Activated naive CD8-positive, alpha-beta T cell treated with anti-CD3 and anti-CD28 coated beads, Interleukin-2, amount 50 U/mL, for 24 hours (primary cell): ENCODE measurements around the gene RGS6.

Experiments
- ATAC-seq: fragments of 150-1000 bp; cut with Tn5 transposase; one replicate; pipeline ENCODE4 v1.10.0; 2021
- DNase-seq: peaks from one replicate; pipeline ENCODE4 v3.0.0; 2021
- H3K27ac Mint-ChIP-seq: one replicate; pipeline ENCODE4 v1.8.0; 2021; ENCODE audit warnings: mild to moderate bottlenecking, mixed read lengths
- H3K27me3 Mint-ChIP-seq: one replicate; pipeline ENCODE4 v1.8.0; 2021; ENCODE audit warnings: mixed read lengths
- H3K36me3 Mint-ChIP-seq: one replicate; pipeline ENCODE4 v1.8.0; 2021; ENCODE audit warnings: low read depth, mixed read lengths
- H3K4me1 Mint-ChIP-seq: one replicate; pipeline ENCODE4 v1.8.0; 2021; ENCODE audit warnings: mixed read lengths
- H3K4me3 Mint-ChIP-seq: one replicate; pipeline ENCODE4 v1.8.0; 2021; ENCODE audit warnings: mild to moderate bottlenecking, moderate library complexity, mixed read lengths
- H3K9me3 Mint-ChIP-seq: one replicate; pipeline ENCODE4 v1.8.0; 2021; ENCODE audit warnings: mixed read lengths

RGS6 gene

GRCh38 chr14:72104011-72104613, 171.9 kb downstream of the RGS6 start:
- Mint-ChIP-seq H3K9me3 (no peaks in the 10 kb centered on the region), H3K36me3 (no peaks in the 10 kb centered on the region), H3K4me3 (no peak overlapping the region), H3K27ac (no peak overlapping the region), H3K4me1 (no peaks in the 10 kb centered on the region), H3K27me3 (peaks cover 20% of the 10 kb centered on the region)
- no peak for ATAC-seq
- DNase-seq = peak; percentile 67

DNA sequence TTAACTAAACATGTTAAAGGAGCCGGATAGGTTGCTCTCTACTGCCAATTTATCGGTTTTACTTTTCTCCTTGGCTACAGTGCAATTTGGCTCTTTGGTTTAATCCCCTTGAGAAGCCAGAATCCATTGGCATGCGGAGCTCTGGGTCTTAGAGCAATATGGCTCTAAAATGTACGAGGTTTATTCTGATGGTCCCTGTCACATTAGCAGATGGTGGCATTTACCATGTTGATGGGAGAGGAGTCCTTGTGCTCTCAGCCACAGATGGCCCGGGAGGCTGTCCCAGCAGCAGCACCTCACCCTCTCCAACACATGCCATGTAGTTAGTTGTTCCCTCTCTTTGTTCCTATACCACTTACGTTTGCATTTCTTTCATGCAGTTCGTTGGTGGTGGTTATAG, 179.7 kb downstream of the RGS6 start:
- ATAC-seq = no peak

DNA sequence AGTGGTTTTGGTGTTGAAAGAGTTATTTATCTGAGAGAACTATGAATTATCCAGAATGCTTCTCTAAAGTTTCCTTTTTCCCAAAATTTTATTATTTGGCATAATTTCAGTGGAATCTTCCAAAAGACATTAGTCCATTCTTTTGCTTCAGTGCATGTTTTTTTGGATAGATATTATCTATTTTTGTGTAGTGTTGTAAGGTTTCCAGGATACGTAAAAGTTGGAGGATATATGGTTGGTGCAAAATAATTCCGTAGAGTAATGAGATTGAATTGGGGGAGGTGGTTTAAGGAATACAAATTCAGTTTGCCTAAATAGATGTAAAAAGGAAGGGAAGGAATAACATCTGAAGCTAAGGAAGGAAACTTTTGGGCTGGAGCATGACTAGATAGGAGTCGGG, 186.6 kb downstream of the RGS6 start:
- Mint-ChIP-seq H3K27ac (no peak overlapping the region), H3K4me3 (no peak overlapping the region), H3K36me3 (no peaks in the 10 kb centered on the region), H3K27me3 (peaks cover 2% of the 10 kb centered on the region), H3K4me1 (no peaks in the 10 kb centered on the region), H3K9me3 (no peaks in the 10 kb centered on the region)
- ATAC-seq (no peak), DNase-seq (no peak)

More for the DNA sequence above, 179.7 kb downstream of the RGS6 start:
- H3K36me3 Mint-ChIP-seq = no peaks in the 10 kb centered on the region
- no peak overlapping the region for H3K4me3 Mint-ChIP-seq
- H3K27ac Mint-ChIP-seq = no peak overlapping the region
- peaks cover 19% of the 10 kb centered on the region for H3K27me3 Mint-ChIP-seq
- no peaks in the 10 kb centered on the region for H3K4me1 Mint-ChIP-seq
- H3K9me3 Mint-ChIP-seq = no peaks in the 10 kb centered on the region
- no peak for DNase-seq

- no peaks in the 10 kb centered on the region for H3K36me3 Mint-ChIP-seq
- ATAC-seq = no peak
- H3K9me3 Mint-ChIP-seq = no peaks in the 10 kb centered on the region
- H3K27me3 Mint-ChIP-seq = peaks cover 2% of the 10 kb centered on the region
- no peak for DNase-seq
- no peak overlapping the region for H3K4me3 Mint-ChIP-seq
- H3K27ac Mint-ChIP-seq = no peak overlapping the region
- no peaks in the 10 kb centered on the region for H3K4me1 Mint-ChIP-seq
These were observed 188.1 kb downstream of the RGS6 start for GRCh38 chr14:72120315-72120714.

DNA sequence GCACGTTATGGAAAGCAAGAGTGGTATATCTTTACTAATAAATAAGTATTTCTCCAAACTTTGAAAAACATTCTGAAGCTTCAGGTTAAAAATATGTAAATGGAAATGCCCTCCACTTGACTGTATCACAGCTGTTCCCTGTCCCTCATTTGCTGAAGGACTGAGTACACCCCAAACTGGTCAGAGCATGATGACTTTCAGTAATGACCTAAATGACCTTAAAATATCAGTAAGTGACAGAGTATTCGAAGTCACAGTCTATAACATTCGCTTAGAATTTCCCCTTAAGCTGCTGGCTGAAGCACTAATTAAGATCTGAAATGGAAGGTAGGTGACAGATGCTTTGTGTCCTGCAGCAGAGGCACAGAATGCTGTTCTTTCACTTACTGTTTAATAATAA, 191.5 kb downstream of the RGS6 start:
- no peaks in the 10 kb centered on the region for H3K36me3 Mint-ChIP-seq
- H3K4me3 Mint-ChIP-seq = no peak overlapping the region
- no peaks in the 10 kb centered on the region for H3K4me1 Mint-ChIP-seq

GRCh38 chr14:72124171-72124570, 191.9 kb downstream of the RGS6 start:
- ATAC-seq (no peak), DNase-seq (no peak)
- Mint-ChIP-seq H3K4me1 (no peaks in the 10 kb centered on the region), H3K9me3 (no peaks in the 10 kb centered on the region), H3K27ac (no peak overlapping the region), H3K27me3 (peaks cover 15% of the 10 kb centered on the region), H3K36me3 (no peaks in the 10 kb centered on the region), H3K4me3 (no peak overlapping the region)

More for the DNA sequence above, 191.5 kb downstream of the RGS6 start:
- Mint-ChIP-seq H3K9me3 (no peaks in the 10 kb centered on the region), H3K27ac (no peak overlapping the region), H3K27me3 (peaks cover 13% of the 10 kb centered on the region)
- ATAC-seq (no peak), DNase-seq (no peak)

DNA sequence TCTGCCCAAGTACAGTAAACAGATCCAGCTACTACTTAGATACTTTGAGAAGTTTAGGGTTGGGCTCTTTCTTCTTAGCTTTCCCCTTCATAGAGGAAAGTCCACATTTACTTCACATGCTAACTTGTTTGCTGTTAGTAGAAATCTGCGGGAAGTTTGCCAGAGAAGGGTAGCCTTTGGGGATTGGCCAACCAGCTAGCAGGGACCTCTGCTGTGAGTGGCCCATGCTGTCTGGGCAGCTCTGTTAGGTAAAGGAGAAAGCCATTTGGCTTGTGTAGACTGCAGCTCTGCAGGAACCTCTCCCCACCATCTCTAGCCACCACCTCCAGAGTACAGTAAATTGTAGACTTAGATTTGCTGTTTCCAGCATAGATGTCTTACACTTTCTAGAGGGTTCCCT, 193.9 kb downstream of the RGS6 start:
- Mint-ChIP-seq H3K4me3 (no peak overlapping the region), H3K27me3 (peaks cover 23% of the 10 kb centered on the region), H3K27ac (no peak overlapping the region), H3K4me1 (no peaks in the 10 kb centered on the region), H3K9me3 (no peaks in the 10 kb centered on the region), H3K36me3 (no peaks in the 10 kb centered on the region)
- no peak for ATAC-seq
- no peak for DNase-seq

- DNase-seq (no peak), ATAC-seq (no peak)
- H3K4me3 Mint-ChIP-seq = no peak overlapping the region
- no peak overlapping the region for H3K27ac Mint-ChIP-seq
- H3K9me3 Mint-ChIP-seq = no peaks in the 10 kb centered on the region
- H3K4me1 Mint-ChIP-seq = no peaks in the 10 kb centered on the region
- no peaks in the 10 kb centered on the region for H3K36me3 Mint-ChIP-seq
- peaks cover 23% of the 10 kb centered on the region for H3K27me3 Mint-ChIP-seq
These were observed 194.3 kb downstream of the RGS6 start for GRCh38 chr14:72126561-72126960.

DNA sequence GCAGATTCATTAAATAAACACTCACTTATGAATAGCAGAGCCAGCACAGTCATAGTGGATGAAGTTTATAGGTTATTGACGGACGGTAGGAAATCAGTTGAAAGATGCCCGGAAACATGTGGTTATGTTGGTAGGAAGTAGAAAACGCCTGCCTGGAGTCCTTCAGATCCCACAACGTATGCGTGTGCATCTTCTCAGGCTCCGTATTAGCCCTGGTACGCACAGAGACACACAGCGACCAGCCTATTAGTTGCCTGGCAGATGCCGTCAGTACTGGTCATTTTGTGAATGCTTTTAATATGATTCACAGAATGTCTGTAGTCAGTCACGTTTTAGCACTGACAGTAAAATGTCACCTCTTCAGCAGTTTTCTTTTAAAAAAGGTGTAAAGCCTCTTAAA, 196.4 kb downstream of the RGS6 start:
- peaks cover 32% of the 10 kb centered on the region for H3K27me3 Mint-ChIP-seq
- H3K9me3 Mint-ChIP-seq = no peaks in the 10 kb centered on the region
- H3K4me3 Mint-ChIP-seq = no peak overlapping the region
- no peak overlapping the region for H3K27ac Mint-ChIP-seq
- no peaks in the 10 kb centered on the region for H3K36me3 Mint-ChIP-seq
- H3K4me1 Mint-ChIP-seq = no peaks in the 10 kb centered on the region
- ATAC-seq (no peak), DNase-seq (no peak)

GRCh38 chr14:72129291-72129690, 197.1 kb downstream of the RGS6 start:
- DNase-seq (no peak), ATAC-seq (no peak)
- Mint-ChIP-seq H3K9me3 (no peaks in the 10 kb centered on the region), H3K27me3 (peaks cover 37% of the 10 kb centered on the region), H3K4me1 (no peaks in the 10 kb centered on the region), H3K27ac (no peak overlapping the region), H3K36me3 (no peaks in the 10 kb centered on the region), H3K4me3 (no peak overlapping the region)

DNA sequence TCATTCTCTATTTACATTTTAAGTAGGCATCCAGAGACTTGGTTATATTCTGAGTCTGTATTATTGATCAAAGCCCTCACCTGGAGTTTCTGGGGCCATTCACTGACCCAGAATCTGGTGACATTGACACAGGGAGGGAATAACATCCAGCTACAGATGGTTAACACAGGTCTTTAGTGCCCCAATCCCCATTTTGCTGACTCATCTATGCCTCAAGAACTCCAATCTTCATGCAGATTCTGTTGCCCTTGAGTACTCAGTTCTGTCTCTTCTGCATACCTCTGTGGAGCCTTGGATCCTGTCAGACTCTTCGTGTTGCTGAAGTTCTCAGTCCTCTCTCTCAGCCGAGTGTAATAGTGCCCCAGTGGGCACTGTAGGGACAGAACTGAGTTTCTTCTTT, 208.9 kb downstream of the RGS6 start:
- DNase-seq (no peak), ATAC-seq (no peak)
- no peak overlapping the region for H3K27ac Mint-ChIP-seq
- no peaks in the 10 kb centered on the region for H3K36me3 Mint-ChIP-seq
- no peaks in the 10 kb centered on the region for H3K9me3 Mint-ChIP-seq
- peaks cover 9% of the 10 kb centered on the region for H3K27me3 Mint-ChIP-seq
- H3K4me3 Mint-ChIP-seq = no peak overlapping the region
- H3K4me1 Mint-ChIP-seq = no peaks in the 10 kb centered on the region

- H3K27me3 Mint-ChIP-seq = peaks cover 19% of the 10 kb centered on the region
- no peak for DNase-seq
- no peaks in the 10 kb centered on the region for H3K36me3 Mint-ChIP-seq
- no peaks in the 10 kb centered on the region for H3K9me3 Mint-ChIP-seq
- H3K4me1 Mint-ChIP-seq = no peaks in the 10 kb centered on the region
- H3K4me3 Mint-ChIP-seq = no peak overlapping the region
- ATAC-seq = no peak
- no peak overlapping the region for H3K27ac Mint-ChIP-seq
These were observed 210.1 kb downstream of the RGS6 start for GRCh38 chr14:72142328-72142727.

- ATAC-seq = no peak
- no peak for DNase-seq
- Mint-ChIP-seq H3K4me3 (no peak overlapping the region), H3K27me3 (peaks cover 30% of the 10 kb centered on the region), H3K9me3 (no peaks in the 10 kb centered on the region), H3K4me1 (no peaks in the 10 kb centered on the region), H3K27ac (no peak overlapping the region), H3K36me3 (no peaks in the 10 kb centered on the region)
These were observed 214.0 kb downstream of the RGS6 start for GRCh38 chr14:72146241-72146640.

GRCh38 chr14:72154645-72155378, 222.6 kb downstream of the RGS6 start:
- peaks cover 21% of the 10 kb centered on the region for H3K4me1 Mint-ChIP-seq

DNA sequence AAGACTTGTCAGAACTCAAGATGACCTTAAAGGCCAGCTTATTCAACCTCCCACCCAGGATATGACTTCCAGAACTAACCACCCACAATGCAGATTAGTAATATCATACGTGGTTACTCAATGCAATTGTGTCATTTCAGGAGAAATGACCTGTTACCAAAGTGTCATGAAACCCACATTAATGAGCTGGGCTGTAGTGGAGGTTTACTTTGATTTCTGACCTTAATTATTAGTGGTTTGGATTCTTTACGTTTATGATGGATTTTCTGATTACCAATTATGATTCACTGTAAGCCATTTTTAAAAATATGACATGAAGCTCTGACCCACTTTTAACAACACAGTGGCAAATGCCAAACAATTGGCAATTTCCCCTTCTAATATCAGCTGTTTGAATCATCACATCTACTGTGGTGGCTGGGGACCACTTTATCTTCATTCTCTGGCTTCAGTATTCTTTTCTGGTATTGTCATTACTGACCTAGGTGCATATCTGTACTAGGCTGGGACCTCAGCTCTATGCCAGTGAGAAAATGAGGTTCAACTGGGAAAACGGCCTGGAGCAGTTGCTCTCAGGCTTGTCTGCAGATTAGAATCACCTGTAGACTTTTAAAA, 223.3 kb downstream of the RGS6 start:
- H3K4me1 Mint-ChIP-seq = peaks cover 21% of the 10 kb centered on the region
- H3K27me3 Mint-ChIP-seq = peaks cover 14% of the 10 kb centered on the region
- H3K4me3 Mint-ChIP-seq = no peak overlapping the region
- ATAC-seq = peak; percentile 67
- H3K36me3 Mint-ChIP-seq = peaks cover 2% of the 10 kb centered on the region
- H3K9me3 Mint-ChIP-seq = peaks cover 5% of the 10 kb centered on the region
- H3K27ac Mint-ChIP-seq = peak overlapping the region; percentile 41
- DNase-seq = no peak

More at GRCh38 chr14:72154645-72155378, 222.6 kb downstream of the RGS6 start:
- ATAC-seq (peak; percentile 37), DNase-seq (no peak)
- Mint-ChIP-seq H3K36me3 (peaks cover 2% of the 10 kb centered on the region), H3K9me3 (peaks cover 5% of the 10 kb centered on the region), H3K27ac (no peak overlapping the region), H3K4me3 (no peak overlapping the region), H3K27me3 (peaks cover 17% of the 10 kb centered on the region)
